Keratinocyte (primary cell): ENCODE data around the gene MXRA8. TPM values are rescaled to one million over a fixed set of nuclear protein-coding genes. Genes with fewer than 3 reads are reported as not detected.

Experiments
- DNase-seq: peaks from one replicate; pipeline ENCODE4 v3.0.0-alpha.2; 2011; ENCODE audit warnings: low read depth, missing footprints, low spot score
- FAIRE-seq: peaks from 2 replicates; lab custom pipeline; 2011; peaks lifted over from hg19 to GRCh38; lab: Jason Lieb, UNC
- H2AFZ ChIP-seq: 2 replicates; pipeline ENCODE4 v1.6.0; 2012; ENCODE audit warnings: low read length, control low read depth, inconsistent platforms; ENCODE audit not compliant: control insufficient read depth
- H3K27ac ChIP-seq: 2 replicates; pipeline ENCODE4 v1.5.1; 2011; ENCODE audit warnings: low read length; ENCODE audit not compliant: control insufficient read depth, insufficient read depth
- H3K27me3 ChIP-seq: 3 replicates; pipeline ENCODE4 v1.6.0; 2011; ENCODE audit warnings: low read length; ENCODE audit not compliant: control insufficient read depth, insufficient read depth; ENCODE audit errors: extremely low read depth
- H3K36me3 ChIP-seq, 2 experiments: 2 replicates in 1 of 2; 3 replicates in 1 of 2; pipeline ENCODE4 v1.5.1; 2011; ENCODE audit warnings: low read length in 2 of 2, mild to moderate bottlenecking in 1 of 2; ENCODE audit not compliant: control insufficient read depth in 2 of 2, insufficient read depth in 2 of 2; ENCODE audit errors: extremely low read depth in 1 of 2
- H3K4me1 ChIP-seq: 3 replicates; pipeline ENCODE4 v1.5.1; 2011; ENCODE audit warnings: low read length; ENCODE audit not compliant: control insufficient read depth, insufficient read depth; ENCODE audit errors: extremely low read depth
- H3K4me2 ChIP-seq: 3 replicates; pipeline ENCODE4 v1.6.0; 2011; ENCODE audit warnings: low read depth, low read length; ENCODE audit not compliant: control insufficient read depth, insufficient read depth; ENCODE audit errors: extremely low read depth
- H3K4me3 ChIP-seq, 3 experiments: fragments of 200-600 bp in 1 of 3; sonication (generic) in 1 of 3; 2 replicates in 2 of 3; 3 replicates in 1 of 3; pipeline ENCODE4 v1.5.1; 2011 to 2016; ENCODE audit warnings: low read length in 3 of 3, mild to moderate bottlenecking in 3 of 3, control low read depth in 2 of 3, inconsistent platforms in 1 of 3, low read depth in 1 of 3, mixed read lengths in 1 of 3, mixed run types in 1 of 3, moderate library complexity in 1 of 3; ENCODE audit not compliant: control insufficient read depth in 2 of 3, insufficient read depth in 2 of 3; ENCODE audit errors: extremely low read depth in 1 of 3
- H3K79me2 ChIP-seq: 2 replicates; pipeline ENCODE4 v1.6.0; 2012; ENCODE audit warnings: low read length; ENCODE audit not compliant: control insufficient read depth, insufficient read depth
- H3K9ac ChIP-seq: 3 replicates; pipeline ENCODE4 v1.6.0; 2011; ENCODE audit warnings: low read length; ENCODE audit not compliant: control insufficient read depth, insufficient read depth; ENCODE audit errors: extremely low read depth
- H3K9me1 ChIP-seq: 3 replicates; pipeline ENCODE4 v1.6.0; 2011; ENCODE audit warnings: low read length; ENCODE audit not compliant: control insufficient read depth, insufficient read depth; ENCODE audit errors: extremely low read depth
- H3K9me3 ChIP-seq: 2 replicates; pipeline ENCODE4 v1.5.1; 2012; ENCODE audit warnings: low read depth, low read length; ENCODE audit not compliant: control insufficient read depth
- H4K20me1 ChIP-seq: 3 replicates; pipeline ENCODE4 v1.6.0; 2011; ENCODE audit warnings: low read length; ENCODE audit not compliant: control insufficient read depth, insufficient read depth; ENCODE audit errors: extremely low read depth
- EZH2 ChIP-seq: IDR thresholded peaks from one replicate; pipeline ENCODE4 v1.6.1; 2012; ENCODE audit warnings: inconsistent platforms, mild to moderate bottlenecking, low read length, moderate library complexity
- dilution Hi-C: fragments of 300-500 bp; cut with MboI; formaldehyde crosslinking; loops from one replicate; pipeline ENCODE4 v1.7.0; 2020; ENCODE audit warnings: low sequenced_read_pairs; ENCODE audit not compliant: extremely low pct_ligation_motif_present
- polyA plus RNA-seq, 5 experiments: library from polyadenylated mRNA; depleted of rRNA in 3 of 5; stranded (reverse) in 3 of 5; stranded (forward) in 1 of 5; unstranded in 1 of 5; fragments of >200 nt; gene quantifications; 1 replicate in 1 of 5; 2 replicates in 3 of 5; 3 replicates in 1 of 5; pipeline versions ENCODE4 v1.2.1 to v1.2.3, GENCODE V29; 2011 to 2012; ENCODE audit warnings: missing spikeins in 2 of 5, low read depth in 1 of 5, low replicate concordance in 1 of 5
- TF ChIP-seq, protein P1 (sequence below), 3 experiments: IDR thresholded peaks in 1 of 3; conservative IDR thresholded peaks in 1 of 3; optimal IDR thresholded peaks in 1 of 3; 2 replicates in 2 of 3; 3 replicates in 1 of 3; pipeline versions ENCODE3 to v1.5.1; 2011; ENCODE audit warnings: low read length in 3 of 3, mild to moderate bottlenecking in 3 of 3, moderate library complexity in 2 of 3, control low read depth in 1 of 3, inconsistent platforms in 1 of 3; ENCODE audit not compliant: insufficient read depth in 2 of 3; ENCODE audit errors: extremely low read depth in 1 of 3

MXRA8 gene
- polyA plus RNA-seq, 1 donor (not counting 4 experiments of a cell fraction or from before 2014, with no cell fraction given): not detected

DNA sequence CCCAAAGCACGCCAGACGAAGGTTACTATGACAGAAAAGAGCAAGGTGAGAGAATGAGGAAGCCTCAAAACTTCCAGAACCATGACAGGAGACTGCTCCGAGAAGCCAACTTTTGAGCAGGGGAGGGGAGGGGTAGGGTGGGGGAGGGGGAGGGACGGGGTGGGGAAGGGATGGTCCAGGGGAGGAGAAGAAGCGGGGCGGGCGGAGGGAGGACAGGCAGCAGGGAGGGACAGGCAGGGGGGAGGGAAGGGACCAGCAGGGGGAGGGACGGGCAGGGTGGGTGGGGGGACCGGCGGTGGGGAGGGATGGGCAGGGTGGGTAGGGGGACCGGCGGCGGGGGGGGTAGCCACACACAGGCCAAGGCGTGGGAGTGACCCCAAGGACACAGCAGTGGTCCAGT lies 35.9 kb downstream of the MXRA8 start:
- peaks cover 13% of the 10 kb centered on the region for H4K20me1 ChIP-seq
- no peak overlapping the region for H3K4me3 ChIP-seq
- dilution Hi-C loops: no loop called here
- H2AFZ ChIP-seq: no peak overlapping the region
- FAIRE-seq (no peak), DNase-seq (no peak)
- TF ChIP-seq EZH2: no peak
- TF ChIP-seq, protein P1, sequence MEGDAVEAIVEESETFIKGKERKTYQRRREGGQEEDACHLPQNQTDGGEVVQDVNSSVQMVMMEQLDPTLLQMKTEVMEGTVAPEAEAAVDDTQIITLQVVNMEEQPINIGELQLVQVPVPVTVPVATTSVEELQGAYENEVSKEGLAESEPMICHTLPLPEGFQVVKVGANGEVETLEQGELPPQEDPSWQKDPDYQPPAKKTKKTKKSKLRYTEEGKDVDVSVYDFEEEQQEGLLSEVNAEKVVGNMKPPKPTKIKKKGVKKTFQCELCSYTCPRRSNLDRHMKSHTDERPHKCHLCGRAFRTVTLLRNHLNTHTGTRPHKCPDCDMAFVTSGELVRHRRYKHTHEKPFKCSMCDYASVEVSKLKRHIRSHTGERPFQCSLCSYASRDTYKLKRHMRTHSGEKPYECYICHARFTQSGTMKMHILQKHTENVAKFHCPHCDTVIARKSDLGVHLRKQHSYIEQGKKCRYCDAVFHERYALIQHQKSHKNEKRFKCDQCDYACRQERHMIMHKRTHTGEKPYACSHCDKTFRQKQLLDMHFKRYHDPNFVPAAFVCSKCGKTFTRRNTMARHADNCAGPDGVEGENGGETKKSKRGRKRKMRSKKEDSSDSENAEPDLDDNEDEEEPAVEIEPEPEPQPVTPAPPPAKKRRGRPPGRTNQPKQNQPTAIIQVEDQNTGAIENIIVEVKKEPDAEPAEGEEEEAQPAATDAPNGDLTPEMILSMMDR (optimal IDR thresholded peaks at IDR 0.05 in 1 of 3, IDR thresholded peaks at IDR 0.05 in 1 of 3, conservative IDR thresholded peaks at IDR 0.05 in 1 of 3; ENCODE audit: extremely low read depth in 1 of 3, insufficient read depth in 2 of 3, low read length in 3 of 3): no peak
- H3K27me3 ChIP-seq: no peaks in the 10 kb centered on the region
- H3K27ac ChIP-seq: no peak overlapping the region
- H3K4me1 ChIP-seq: peaks cover 33% of the 10 kb centered on the region
- H3K4me2 ChIP-seq: no peak overlapping the region
- peaks cover 80% of the 10 kb centered on the region for H3K79me2 ChIP-seq
- H3K9me1 ChIP-seq: no peaks in the 10 kb centered on the region
- H3K36me3 ChIP-seq: peaks cover 20 to 25% of the 10 kb centered on the region in 2 experiments
- H3K9ac ChIP-seq: no peak overlapping the region
- no peaks in the 10 kb centered on the region for H3K9me3 ChIP-seq

DNA sequence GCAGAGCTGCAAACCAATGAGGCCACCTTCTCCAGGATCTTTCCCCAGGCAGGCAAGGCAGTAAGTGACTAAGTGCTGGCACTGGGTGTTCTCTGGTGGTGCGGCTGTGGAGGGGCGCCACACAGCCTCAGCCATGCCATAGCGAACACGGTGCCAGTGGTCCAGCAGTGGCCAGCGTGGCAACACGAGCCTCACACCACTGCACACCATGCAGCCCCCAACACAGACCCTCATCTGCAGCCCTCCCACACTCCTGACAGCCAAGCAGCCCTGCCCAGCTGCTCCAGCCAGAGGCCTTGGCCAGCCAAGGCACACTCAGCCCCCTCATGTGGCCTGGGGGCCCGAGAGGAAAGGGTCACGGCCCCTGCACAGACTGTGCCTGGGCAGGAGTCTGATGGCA lies 36.9 kb downstream of the MXRA8 start:
- Histone ChIP-seq H3K9ac (no peak overlapping the region), H3K27ac (no peak overlapping the region), H3K4me1 (peaks cover 35% of the 10 kb centered on the region), H2AFZ (no peak overlapping the region), H3K4me2 (no peak overlapping the region), H3K9me1 (no peaks in the 10 kb centered on the region), H3K36me3 (peaks cover 17 to 27% of the 10 kb centered on the region in 2 experiments), H3K9me3 (no peaks in the 10 kb centered on the region), H3K27me3 (no peaks in the 10 kb centered on the region), H4K20me1 (peaks cover 13% of the 10 kb centered on the region), H3K79me2 (peaks cover 75% of the 10 kb centered on the region), H3K4me3 (no peak overlapping the region)
- TF ChIP-seq EZH2: no peak
- TF ChIP-seq, protein P1 (optimal IDR thresholded peaks at IDR 0.05 in 1 of 3, IDR thresholded peaks at IDR 0.05 in 1 of 3, conservative IDR thresholded peaks at IDR 0.05 in 1 of 3; ENCODE audit: extremely low read depth in 1 of 3, insufficient read depth in 2 of 3, low read length in 3 of 3): no peak
- DNase-seq: no peak
- dilution Hi-C loops: no loop called here
- no peak for FAIRE-seq
